WI38 (cell line): Measurements from ENCODE around the gene KNCN.

Experiments
- H3K4me3 ChIP-seq: 2 replicates; pipeline ENCODE4 v1.5.1; 2011; ENCODE audit warnings: low read depth, mild to moderate bottlenecking, control low read depth, low read length
- CTCF ChIP-seq: IDR thresholded peaks from 2 replicates; pipeline ENCODE4 v1.5.1; 2012; ENCODE audit warnings: low read depth, mild to moderate bottlenecking, control low read depth, low read length

The KNCN gene

DNA sequence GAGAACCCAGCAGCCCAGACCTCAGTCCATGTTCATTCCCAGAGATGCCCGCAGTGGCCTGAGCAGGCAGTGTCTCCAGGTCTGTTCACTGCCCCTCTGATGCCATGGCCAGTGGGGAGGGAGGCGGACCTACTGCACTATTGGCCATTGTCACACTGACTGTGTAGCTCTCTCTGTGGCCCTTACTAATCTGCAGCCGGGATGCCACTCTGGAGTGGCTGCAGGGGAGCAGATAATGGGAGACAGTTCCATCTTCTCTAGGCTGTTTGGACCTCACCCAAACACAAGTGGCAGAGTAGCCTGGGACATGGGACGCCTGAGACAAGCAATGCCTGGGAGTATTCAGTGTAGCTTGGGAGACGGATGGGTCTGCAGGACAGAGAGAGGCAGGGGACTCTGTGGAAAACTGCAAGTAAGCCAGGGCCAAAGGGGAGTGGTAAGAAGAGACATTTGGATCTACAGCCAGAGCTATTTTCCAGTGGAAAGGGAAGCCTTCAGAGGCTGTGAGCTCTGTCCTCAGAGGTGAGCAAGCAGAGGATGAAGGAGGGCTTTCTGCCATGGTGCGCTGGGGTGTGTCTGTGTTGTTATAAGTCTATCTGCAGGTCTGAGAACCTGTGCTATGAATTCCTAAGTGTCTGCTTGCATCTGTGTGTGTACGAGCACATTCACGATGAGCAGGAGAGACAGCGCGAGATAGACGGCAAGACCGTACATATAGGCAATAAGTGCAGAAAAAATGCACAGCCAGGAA lies 35.1 kb downstream of the KNCN start:
- H3K4me3 ChIP-seq: no peak overlapping the region
- TF ChIP-seq CTCF: no peak

GRCh38 chr1:46515576-46515975 lies 35.9 kb downstream of the KNCN start:
- no peak overlapping the region for H3K4me3 ChIP-seq
- TF ChIP-seq CTCF: no peak

- H3K4me3 ChIP-seq: no peak overlapping the region
- no peak for TF ChIP-seq CTCF
These were observed 37.9 kb downstream of the KNCN start for GRCh38 chr1:46513536-46513935.

DNA sequence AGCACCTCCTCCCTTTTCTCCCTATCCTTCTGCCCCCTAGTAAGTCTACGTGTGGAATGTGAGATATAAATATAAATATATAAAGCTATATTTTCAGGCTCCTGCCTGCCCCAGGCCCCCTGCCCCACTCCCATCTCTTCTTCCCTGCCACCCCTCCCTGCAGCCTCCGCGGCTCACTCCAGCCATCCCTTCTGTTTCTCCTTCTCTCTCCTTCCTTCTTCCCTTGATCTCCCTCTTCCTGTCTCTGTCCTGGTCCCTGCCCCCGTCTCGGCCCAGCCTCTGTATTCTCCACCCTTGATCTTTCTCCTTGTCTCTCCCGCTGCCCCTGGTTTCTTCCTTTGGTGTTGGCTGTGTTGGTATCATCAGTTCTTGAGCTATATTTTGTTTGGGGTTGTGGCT lies 38.7 kb downstream of the KNCN start:
- no peak overlapping the region for H3K4me3 ChIP-seq
- TF ChIP-seq CTCF: no peak

DNA sequence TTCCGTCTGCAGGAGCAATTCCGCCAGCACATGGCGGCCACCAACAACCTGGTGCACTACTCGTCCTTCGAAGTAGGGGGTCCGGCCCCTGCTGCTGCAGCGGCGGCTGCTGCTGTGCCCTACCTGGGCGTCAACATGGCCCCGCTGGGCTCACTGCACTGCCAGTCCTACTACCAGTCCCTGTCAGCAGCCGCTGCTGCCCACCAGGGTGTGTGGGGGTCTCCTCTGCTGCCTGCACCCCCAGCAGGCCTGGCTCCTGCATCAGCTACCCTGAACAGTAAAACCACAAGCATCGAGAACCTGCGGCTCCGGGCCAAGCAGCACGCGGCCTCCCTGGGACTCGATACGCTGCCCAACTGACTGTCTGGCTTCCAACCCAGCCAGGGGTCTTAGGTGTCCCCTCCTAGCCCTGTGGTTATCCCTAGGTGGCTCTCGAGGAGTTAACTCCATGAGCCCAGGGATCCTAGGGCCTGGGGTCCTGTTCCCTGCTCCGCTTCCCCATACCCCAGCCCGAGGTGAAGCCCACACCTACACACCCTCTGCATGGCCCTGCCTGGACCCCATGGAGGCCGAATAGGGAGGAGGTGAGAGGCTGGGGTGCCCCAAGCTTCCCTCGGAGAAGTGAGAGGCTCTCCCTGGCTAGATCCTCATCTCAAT lies 39.2 kb downstream of the KNCN start:
- TF ChIP-seq CTCF: no peak
- H3K4me3 ChIP-seq: no peak overlapping the region

DNA sequence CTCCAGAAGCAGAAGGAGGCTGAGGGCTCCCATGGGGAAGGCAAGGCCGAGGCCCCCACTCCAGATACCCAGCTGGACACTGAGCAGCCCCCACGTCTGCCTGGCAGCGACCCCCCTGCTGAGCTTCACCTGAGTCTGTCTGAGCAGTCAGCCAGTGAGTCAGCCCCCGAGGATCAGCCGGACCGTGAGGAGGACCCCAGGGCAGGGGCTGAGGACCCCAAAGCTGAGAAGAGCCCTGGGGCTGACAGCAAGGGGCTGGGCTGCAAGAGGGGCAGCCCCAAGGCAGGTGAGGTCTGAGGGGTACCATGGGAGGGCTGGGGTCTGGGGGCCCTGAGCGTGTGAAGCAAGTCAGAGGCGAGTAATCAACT lies 40.5 kb downstream of the KNCN start:
- H3K4me3 ChIP-seq: no peak overlapping the region
- no peak for TF ChIP-seq CTCF

DNA sequence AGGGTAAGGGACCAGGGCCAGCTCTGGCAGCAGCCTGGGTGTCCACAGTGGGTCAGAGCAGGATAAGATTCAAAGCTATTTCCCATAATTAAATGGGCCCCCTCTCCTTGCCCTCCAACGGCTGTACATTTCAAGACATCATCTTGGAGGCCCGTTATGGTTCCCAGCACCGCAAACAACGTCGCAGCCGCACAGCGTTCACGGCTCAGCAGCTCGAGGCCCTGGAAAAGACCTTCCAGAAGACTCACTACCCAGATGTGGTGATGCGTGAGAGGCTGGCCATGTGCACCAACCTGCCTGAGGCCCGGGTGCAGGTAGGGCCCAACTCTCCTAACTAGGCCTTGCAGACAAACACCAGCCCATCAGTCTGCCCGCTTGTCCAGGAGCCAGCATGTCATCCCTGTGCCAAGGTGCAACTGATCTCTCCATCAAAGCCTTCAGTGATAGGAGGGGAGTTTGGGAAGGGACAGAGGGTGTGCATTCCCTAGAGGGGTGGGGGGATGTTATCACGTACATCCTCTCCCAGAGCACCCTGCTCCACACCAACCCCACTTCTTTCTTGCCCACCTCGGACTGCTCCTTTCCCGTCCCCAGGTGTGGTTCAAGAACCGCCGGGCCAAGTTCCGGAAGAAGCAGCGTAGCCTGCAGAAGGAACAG lies 41.0 kb downstream of the KNCN start:
- no peak for TF ChIP-seq CTCF
- H3K4me3 ChIP-seq: no peak overlapping the region
